RCC 7860 (cell line): ENCODE data around the gene SRSF7.
"Not testable (repeated sequence)": the region's sequence is repeated elsewhere in the genome, so short reads cannot be mapped to it uniquely, and the experiment has no call there.

Experiments
- DNase-seq: peaks from one replicate; pipeline ENCODE4 v3.0.0-alpha.2; 2015; ENCODE audit warnings: low spot score
- FAIRE-seq: peaks from 2 replicates; lab custom pipeline; 2012; peaks lifted over from hg19 to GRCh38; lab: Jason Lieb, UNC

SRSF7 gene

DNA sequence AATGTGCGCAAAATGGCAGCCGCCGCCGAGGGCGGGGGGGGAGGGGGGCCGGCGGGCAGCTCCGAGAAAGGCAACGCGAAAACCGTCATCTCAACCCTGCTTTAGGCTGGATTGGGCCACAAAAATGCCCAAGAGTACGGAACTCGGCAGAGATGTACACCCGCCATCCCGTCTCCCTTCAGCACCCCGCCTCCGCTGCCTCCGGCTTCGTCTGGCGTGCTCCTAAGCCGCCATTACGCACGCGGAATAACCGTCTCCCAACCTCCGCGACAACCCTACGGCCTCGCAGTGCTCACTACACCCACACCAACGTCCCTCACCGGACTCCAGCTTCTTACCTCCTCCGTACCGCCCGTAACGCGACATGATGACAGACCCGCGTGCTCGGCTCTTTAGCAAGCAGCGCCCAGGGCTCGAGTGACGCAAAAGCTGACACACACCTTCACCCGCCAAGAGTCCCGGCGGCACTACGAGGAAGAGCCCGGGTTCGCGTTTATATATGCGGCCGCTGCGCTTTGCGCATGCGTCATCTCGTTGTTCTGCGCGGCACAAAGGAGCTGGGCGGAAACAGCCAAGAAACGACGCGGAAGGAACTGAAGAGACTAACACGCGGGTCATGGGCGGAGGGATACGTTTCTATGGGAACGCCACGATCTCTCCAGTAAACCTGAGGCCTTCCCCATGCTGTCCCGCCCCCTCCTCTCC is at the start of gene SRSF7:
TSS of gene SRSF7 (minus strand) at position 471 of the 705 bp plus-strand sequence. CDS start at position 366, 105 bp downstream.
- FAIRE-seq (peak; percentile 85), DNase-seq (peak; percentile 97)

DNA sequence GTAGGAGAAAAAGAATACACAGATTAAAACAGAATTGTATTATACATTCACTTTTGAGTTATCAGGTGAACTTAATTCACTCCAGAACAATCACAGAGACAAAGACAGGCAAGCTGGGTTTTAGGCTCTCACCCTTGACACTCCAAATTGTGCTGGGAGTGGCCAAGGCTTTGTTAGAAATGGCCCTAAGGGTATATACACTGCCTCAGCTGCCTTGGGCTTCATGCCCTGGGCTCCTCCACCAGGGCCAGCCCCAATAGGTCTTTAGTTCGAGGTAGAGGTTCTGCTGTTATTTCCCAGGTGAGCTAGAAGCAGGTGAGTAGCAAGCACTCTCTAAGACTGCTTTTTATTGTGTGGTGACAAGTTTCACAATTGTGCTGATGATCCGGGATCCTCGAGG is 46.8 kb upstream of the SRSF7 start:
- DNase-seq (no peak), FAIRE-seq (no peak)

DNA sequence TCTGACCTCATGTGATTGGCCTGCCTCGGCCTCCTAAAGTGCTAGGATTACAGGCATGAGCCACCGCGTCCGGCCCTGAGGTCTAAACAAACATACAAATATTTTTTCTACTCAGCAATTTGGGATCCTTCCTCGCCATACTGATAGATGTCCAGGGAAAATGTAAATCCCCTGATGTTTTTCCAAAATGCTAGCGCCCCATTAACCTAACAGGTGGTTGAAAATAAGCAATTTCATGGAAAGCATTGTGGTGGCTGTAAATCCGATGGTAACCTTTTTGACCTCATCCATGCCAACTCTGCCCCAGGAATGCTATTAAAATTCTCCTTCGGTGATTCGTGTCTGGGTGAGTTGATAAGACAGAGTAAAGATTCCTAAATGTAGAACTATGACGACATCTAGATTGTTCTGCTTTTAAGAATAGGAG is 46.1 kb upstream of the SRSF7 start:
- DNase-seq (peak; percentile 57), FAIRE-seq (peak; percentile 2)

DNA sequence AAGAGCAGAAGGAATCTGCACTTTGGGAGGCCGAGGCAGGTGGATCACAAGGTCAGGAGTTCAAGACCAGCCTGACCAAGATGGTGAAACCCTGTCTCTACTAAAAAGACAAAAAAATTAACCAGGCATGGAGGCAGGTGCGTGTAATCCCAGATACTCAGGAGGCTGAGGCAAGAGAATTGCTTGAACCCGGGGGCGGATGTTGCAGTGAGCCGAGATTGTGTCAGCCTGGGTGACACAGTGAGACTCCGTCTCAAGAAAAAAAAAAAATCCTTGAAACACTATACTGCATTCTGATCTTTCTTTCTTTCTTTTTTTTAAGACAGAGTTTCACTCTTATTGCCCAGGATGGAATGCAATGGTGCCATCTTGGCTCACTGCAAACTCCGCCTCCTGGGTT is 43.9 kb upstream of the SRSF7 start:
- DNase-seq, FAIRE-seq: not testable (repeated sequence)

DNA sequence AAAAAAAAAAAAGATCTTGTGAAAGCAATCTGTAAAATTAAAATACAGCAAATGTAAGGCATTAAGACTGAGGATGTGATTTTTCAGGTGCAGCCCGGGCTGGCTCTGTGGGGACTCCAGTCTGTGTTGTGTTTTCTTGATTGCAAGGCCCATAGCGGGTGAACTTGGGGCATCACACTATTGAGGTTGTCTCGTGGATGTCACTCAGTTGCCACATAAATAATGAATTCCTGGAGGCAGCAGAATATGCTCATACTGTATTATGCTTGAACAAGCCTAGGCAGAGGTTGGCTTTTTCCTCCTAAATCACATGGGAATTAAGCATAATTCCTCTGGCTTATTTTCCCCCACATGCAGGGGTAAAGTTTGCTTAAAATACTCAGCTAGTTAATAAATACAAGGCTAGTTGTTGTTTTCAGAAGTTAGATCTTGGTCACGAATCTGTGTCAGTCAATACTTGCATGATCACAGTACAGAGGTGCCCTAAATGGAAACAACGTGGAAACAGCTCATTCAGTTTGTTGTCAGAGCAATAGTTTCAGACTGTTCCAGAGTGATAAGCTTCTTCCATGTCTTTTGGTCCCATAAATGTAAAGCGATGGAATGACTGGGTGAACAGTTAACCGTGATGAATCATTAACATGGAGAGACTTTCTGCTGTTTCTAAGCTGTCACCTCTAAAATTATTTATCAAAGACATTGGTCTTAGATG is 43.2 kb upstream of the SRSF7 start:
- DNase-seq (no peak), FAIRE-seq (no peak)

DNA sequence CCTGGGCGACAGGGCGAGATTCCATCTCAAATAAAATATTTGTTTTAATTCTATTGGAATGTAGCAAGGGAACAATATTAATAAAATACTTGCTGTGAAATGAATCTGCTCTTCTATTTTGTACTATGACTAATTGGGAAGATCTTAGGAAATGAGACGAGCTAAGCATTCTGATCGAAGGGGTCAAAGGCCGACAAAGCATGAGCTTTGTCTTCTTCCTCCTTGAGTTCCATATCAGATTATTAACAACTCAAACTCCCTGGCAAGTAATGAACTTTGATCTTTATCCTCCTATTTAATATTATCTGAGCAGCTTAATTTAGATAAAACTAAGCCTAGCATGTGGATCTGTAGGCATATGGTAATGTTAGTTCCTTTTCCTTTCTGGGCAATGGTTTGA is 42.4 kb upstream of the SRSF7 start:
- DNase-seq (no peak), FAIRE-seq (no peak)

DNA sequence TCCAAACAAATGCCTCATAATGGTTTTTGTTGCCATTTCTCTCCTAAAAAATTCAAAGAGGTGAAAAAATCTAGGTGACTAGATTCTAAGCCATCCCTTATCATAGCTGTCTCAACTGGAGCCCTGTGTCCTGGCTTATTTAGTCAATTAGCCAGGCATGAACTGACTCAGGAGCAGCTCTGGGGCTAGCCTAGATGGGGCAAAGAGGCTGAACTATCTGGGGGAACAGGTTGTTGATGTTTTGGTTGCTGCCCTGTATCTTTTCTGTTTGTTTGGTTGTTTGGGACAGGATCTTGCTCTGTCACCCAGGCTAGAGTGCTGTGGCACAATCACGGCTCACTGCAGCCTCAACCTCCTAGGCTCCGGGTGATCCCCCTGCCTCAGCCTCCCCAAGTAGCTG is 41.6 kb upstream of the SRSF7 start:
- FAIRE-seq (no peak), DNase-seq (no peak)

DNA sequence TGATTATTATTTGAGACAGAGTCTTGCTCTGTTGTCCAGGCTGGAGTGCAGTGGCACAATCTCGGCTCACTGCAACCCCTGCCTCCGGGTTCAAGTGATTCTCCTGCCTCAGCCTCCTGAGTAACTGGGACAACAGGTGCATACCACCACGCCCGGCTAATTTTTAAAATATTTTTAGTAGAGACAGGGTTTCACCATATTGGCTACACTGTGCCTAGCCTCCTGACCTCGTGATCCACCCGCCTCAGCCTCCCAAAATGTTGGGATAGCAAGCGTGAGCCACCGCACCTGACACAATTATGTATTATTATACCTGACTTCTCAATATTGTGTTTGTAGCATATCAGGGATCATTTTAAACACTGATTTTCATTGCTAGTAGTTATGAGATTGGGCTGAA is 41.2 kb upstream of the SRSF7 start:
- not testable (repeated sequence) for DNase-seq, FAIRE-seq

DNA sequence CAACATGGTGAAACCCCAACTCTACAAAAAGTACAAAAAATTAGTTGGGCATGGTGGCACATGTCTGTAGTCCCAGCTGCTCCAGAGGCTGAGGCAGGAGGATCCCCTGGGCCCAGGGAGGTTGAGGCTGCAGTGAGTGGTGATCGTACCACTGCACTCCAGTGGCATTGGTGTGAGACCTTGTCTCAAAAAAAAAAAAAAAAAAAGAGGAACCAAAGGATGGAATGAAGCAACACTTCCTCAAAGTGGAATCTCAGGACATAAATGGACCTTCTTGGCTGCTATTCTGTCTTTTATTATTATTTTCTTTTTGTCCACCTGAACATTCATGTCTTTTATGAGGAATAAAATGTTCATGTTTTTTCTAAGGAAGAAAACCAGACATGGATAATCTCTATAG is 40.6 kb upstream of the SRSF7 start:
- DNase-seq (no peak), FAIRE-seq (no peak)

DNA sequence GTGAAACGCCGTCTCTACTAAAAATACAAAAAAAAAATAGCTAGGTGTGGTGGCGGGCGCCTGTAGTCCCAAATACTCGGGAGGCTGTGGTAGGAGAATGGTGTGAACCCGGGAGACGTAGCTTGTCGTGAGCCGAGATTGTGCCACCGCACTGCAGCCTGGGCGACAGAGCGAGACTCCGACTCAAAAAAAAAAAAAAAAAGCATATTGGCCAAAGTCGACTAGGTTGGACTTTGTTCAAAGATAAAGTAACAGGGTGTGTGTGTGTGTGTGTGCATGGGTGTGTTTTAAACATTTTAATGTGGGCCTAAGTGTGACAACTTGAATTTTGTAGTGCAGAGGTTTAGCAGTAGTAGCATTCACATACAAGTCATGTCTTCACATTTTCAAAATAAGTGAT is 38.5 kb upstream of the SRSF7 start:
- DNase-seq, result no peak
- FAIRE-seq, result no peak

DNA sequence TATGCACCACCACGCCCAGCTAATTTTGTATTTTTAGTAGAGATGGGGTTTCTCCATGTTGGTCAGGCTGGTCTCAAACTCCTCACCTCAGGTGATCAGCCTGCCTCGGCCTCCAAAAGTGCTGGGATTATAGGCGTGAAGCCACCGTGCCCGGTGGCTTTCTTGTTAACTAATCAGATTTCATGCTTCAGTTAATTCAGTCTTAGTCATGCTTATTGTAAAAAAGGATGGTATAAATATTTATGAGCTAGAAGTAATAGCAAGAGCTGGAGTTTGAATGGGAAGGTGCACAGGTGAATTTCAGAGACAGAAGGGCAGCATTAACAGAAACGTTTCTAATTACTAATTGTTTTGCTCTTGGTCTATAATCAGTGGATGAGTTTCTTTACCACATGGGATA is 37.1 kb upstream of the SRSF7 start:
- FAIRE-seq (no peak), DNase-seq (no peak)

DNA sequence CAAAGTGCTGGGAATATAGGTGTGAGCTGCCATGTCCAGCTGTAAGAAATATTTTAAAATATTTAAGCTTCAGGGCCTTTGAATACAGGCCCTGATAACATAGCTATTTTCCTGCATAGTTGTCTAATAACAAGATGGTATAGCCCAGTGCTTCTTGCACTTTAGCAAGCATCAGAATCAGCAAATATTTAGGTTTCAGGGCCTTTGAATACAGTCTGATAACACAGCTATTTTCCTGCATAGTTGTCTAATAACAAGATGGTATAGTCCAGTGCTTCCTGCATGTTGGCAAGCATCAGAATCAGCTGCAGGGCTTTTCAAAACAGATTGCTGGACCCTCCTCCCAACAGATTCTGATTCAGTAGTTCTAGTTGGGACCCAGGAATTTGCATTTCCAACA is 32.4 kb upstream of the SRSF7 start:
- no peak for FAIRE-seq
- DNase-seq, result no peak

DNA sequence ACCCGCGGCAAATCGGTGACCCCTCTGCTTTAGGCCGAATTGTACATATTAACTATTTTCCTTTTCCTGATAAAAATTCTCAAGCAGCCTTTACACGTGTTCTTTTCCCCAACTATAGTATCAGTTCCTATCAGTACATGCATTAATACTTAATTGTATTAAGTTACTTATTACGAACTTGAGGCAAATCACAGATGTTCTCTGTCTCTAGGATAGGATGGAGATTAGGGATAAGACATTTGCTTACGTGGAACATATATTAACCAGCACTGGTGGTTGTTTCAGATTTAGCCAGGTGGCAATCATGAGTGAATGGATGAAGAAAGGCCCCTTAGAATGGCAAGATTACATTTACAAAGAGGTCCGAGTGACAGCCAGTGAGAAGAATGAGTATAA is 27.5 kb upstream of the SRSF7 start:
- DNase-seq (no peak), FAIRE-seq (no peak)

DNA sequence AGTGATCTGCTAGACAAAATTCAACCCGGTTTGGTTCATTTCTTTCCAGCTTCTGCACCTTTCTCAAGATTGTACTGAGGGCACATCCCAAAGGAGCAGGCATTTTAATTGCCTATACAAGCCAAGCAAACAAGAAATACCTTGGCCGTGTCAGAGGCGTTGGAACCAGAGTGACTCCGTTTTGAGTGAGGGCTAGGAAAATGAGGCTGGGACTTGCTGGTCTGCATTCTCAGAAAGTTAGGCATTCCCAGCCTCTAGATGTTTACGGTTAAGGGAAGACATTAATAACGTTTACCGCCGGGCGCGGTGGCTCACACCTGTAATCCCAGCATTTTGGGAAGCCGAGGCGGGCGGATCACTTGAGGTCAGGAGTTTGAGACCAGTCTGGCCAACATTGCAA is 25.4 kb upstream of the SRSF7 start:
- DNase-seq (no peak), FAIRE-seq (no peak)

DNA sequence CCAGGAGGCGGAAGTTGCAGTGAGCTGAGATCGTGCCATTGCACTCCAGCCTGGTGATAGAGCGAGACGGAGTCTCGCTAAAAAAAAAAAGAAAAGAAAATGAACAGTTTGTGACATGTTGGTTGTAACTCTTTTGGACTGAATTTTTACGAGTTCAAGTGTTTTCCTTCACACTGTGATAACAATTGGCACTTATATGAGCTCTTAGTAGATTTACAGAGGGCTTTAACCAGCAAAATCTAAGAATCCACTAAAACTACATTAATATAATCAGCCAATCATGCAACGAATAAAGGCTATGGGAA is 24.7 kb upstream of the SRSF7 start:
- FAIRE-seq (no peak), DNase-seq (no peak)

DNA sequence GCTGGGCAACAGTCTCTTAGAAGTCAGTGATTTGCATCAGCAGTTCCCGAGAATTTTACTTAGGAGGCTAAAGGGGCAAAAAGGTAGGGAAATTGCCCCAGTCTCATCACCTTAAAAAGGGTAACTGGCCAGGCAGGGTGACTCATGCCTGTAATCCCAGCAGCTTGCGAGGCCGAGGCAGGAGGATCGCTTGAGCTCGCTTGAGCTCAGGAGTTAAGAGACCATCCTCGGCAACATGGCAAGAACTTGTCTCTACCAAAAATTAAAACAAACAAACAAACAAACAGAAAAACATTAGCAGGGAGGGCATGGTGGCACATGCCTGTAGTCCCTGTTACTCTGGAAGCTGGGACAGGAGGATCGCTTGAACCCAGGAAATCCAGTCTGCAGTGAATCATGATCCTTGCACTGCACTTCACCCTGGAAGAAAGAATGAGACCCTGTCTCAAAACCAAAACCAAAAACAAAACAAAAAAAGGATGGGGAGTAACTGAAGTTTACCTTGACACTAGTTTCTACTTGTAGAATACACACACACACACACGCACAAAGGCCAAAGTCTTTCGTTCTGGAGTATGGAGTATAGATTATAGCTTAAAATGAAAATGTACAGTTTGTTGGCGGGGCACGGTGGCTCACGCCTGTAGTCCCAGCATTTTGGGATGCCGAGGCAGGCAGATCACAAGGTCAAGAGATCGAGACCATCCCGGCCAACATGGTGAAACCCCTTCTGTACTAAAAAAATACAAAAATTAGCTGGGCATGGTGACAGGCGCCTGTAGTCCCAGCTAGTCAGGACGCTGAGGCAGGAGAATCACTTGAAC is 24.1 kb upstream of the SRSF7 start:
- FAIRE-seq (no peak), DNase-seq (no peak)

DNA sequence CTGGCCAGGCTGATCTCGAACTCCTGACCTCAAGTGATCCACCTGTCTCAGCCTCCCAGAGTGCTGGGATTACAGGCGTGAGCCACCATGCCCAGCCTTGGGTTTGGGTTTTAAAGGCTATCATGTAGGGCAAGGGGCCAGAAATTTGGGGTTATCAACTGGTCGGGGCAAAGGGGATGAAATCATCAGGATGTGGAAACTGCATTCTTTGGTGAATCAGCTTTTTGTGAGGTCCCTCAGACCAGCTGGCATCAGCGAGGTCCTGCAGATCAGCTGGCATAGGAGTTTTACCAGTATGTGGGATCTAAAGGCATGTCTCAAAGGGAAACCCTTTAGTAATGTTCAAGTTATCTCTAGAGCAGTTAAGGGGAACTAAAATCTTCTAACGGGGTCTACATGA is 20.5 kb upstream of the SRSF7 start:
- no peak for DNase-seq
- no peak for FAIRE-seq

DNA sequence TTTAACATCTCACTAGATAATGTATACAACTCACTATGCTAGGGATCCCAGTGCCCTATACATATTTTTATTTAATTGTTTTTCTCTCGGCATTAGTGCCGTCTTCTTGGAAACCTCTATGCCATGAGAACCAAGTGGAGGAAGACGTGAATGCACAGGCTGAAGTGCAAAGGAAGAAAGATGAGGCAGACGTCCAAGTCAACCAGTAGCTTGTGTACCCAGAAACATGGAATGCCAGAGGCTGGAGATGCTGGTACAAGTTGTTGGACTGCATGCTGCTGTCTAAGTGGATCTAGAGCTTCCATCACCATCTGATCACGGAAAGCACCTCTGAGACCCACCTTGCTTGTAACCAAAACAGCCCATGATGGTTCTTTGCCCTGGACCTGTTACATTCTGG is 14.4 kb upstream of the SRSF7 start:
- no peak for DNase-seq
- FAIRE-seq, result no peak

DNA sequence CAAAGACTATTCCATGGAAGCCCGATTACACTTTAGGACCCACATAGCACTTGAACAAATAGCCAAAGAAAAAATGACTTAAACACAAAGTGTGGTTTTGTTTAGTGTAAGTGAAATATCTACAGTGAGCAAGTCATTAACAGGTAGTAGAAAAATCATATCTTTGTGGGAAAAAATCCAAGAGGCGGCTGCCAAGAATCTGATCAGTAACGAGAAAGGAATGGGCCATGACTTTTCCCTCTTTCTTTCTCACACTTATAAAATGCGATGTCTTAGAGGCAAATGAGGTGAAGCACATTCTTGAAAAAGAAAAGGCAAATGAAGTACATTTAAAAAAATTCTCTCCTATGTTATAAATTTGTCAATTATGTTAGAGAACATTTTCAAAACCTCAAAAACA is 14.0 kb upstream of the SRSF7 start:
- FAIRE-seq, result no peak
- no peak for DNase-seq

DNA sequence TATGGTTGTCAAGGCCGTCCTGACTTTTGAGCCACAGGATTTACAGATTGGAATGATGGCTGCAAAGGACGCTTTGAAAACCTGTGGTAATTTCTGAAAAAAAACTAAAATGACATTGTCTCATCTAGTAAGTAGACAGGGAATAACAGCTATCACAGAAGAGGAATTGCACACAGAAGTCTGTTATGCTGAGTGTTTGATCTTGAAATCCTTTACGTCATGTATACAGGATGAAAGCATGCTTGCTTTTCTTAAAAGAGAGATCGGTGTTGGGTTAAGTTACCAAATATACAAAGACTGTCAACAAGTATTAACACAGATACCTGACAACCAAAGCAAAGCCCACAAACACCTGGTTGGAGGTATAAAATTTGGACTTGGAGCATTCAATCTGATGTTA is 12.6 kb upstream of the SRSF7 start:
- FAIRE-seq, result no peak

DNA sequence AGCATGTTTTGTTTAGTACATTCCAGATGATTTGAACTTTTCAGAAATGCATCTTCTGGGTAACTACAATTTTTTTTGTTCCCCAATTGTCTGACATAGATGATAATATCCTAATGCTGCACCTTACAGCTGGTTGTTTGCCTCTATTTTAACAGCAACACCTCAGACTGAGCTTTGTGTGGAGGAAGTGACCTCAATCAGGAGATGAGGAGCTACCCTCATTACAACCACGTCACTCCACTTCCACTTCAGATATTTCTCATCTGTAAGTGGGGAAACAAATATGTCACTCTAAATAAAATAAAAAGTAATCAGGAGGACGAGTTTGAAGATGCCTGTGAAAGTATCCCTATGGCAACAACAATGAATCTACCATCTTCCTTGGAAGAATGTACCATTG is 12.1 kb upstream of the SRSF7 start:
- FAIRE-seq, result no peak
- DNase-seq, result no peak

More for the DNA sequence above, 12.6 kb upstream of the SRSF7 start:
- no peak for DNase-seq

DNA sequence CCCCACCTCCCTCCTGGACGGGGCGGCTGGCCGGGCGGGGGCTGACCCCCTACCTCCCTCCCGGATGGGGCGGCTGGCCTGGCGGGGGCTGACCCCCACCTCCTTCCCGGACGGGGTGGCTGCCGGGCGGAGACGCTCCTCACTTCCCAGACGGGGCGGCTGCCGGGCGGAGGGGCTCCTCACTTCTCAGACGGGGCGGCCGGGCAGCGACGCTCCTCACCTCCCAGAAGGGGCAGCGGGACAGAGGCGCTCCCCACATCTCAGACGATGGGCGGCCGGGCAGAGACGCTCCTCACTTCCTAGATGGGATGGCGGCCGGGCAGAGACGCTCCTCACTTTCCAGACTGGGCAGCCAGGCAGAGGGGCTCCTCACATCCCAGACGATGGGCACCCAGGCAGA is 4.7 kb upstream of the SRSF7 start:
- not testable (repeated sequence) for FAIRE-seq, DNase-seq
